WTC11 (cell line): ENCODE data around the gene ECM2. TPM values are rescaled to one million over a fixed set of nuclear protein-coding genes. Genes with fewer than 3 reads are reported as not detected.

Source experiments
- ATAC-seq: fragments of 200-7000 bp; cut with Tn5 transposase; 2 replicates; pipeline ENCODE4 v1.10.0; 2021; ENCODE audit warnings: mild to moderate bottlenecking, moderate library complexity
- CTCF ChIA-PET: fragments of 300-600 bp; sonication (Branson Sonifier 250); formaldehyde crosslinking; loops from one replicate; lab custom pipeline; 2021; ENCODE audit warnings: antibody characterized with exemption; lab: Charles Lee
- POLR2A ChIA-PET: fragments of 350-600 bp; sonication (Branson Sonifier 250); formaldehyde crosslinking; loops from one replicate; lab custom pipeline; 2021; ENCODE audit warnings: antibody characterized with exemption; lab: Charles Lee
- DNase-seq: peaks from one replicate; pipeline ENCODE4 v3.0.0; 2021; ENCODE audit warnings: low spot score
- H3K27ac Mint-ChIP-seq: 2 replicates; pipeline ENCODE4 v1.8.0; 2021; ENCODE audit warnings: mixed read lengths
- H3K27me3 Mint-ChIP-seq: 2 replicates; pipeline ENCODE4 v1.8.0; 2021; ENCODE audit warnings: low read depth, mild to moderate bottlenecking, moderate library complexity, mixed read lengths
- H3K36me3 Mint-ChIP-seq: 2 replicates; pipeline ENCODE4 v1.8.0; 2021; ENCODE audit warnings: mixed read lengths
- H3K4me1 Mint-ChIP-seq: 2 replicates; pipeline ENCODE4 v1.8.0; 2022; ENCODE audit warnings: mixed read lengths
- H3K4me3 Mint-ChIP-seq: 2 replicates; pipeline ENCODE4 v1.8.0; 2021; ENCODE audit warnings: mild to moderate bottlenecking, moderate library complexity, mixed read lengths
- H3K9me3 Mint-ChIP-seq: 2 replicates; pipeline ENCODE4 v1.8.0; 2021; ENCODE audit warnings: mixed read lengths
- OVOL2 ChIP-seq: fragments of 250-450 bp; sonication (Bioruptor Pico); IDR thresholded peaks from 2 replicates; pipeline ENCODE4 v1.9.0; 2021; ENCODE audit warnings: mild to moderate bottlenecking, borderline replicate concordance
- RORB ChIP-seq: fragments of 250-450 bp; sonication (Bioruptor Pico); IDR thresholded peaks from 2 replicates; pipeline ENCODE4 v1.9.0; 2021; ENCODE audit warnings: mild to moderate bottlenecking
- SMAD4 ChIP-seq: sonication (generic); formaldehyde crosslinking; IDR thresholded peaks from 2 replicates; pipeline ENCODE4 v1.8.0; 2022; ENCODE audit warnings: mild to moderate bottlenecking, missing genetic modification reagents
- SOX15 ChIP-seq: fragments of 250-450 bp; sonication (Bioruptor Pico); IDR thresholded peaks from 2 replicates; pipeline ENCODE4 v1.9.0; 2021; ENCODE audit warnings: mild to moderate bottlenecking
- SP1 ChIP-seq: sonication (generic); formaldehyde crosslinking; conservative IDR thresholded peaks from 2 replicates; pipeline ENCODE4 v1.8.1; 2022; ENCODE audit warnings: missing genetic modification reagents
- TP53 ChIP-seq: sonication (generic); formaldehyde crosslinking; IDR thresholded peaks from 2 replicates; pipeline ENCODE4 v1.8.1; 2023; ENCODE audit warnings: mild to moderate bottlenecking, missing genetic modification reagents
- ZNF138 ChIP-seq: sonication (generic); formaldehyde crosslinking; conservative IDR thresholded peaks from 2 replicates; pipeline ENCODE4 v1.8.1; 2022; ENCODE audit warnings: mild to moderate bottlenecking, moderate library complexity, missing genetic modification reagents
- ZNF219 ChIP-seq: sonication (generic); formaldehyde crosslinking; IDR thresholded peaks from 2 replicates; pipeline ENCODE4 v1.8.0; 2023; ENCODE audit warnings: missing genetic modification reagents, mild to moderate bottlenecking, borderline replicate concordance
- ZNF263 ChIP-seq: sonication (generic); formaldehyde crosslinking; IDR thresholded peaks from 2 replicates; pipeline ENCODE4 v1.8.1; 2022; ENCODE audit warnings: low read depth, mild to moderate bottlenecking, moderate library complexity, missing genetic modification reagents
- ZNF423 ChIP-seq: fragments of 250-450 bp; sonication (Bioruptor Pico); IDR thresholded peaks from 2 replicates; pipeline ENCODE4 v2.1.2; 2022; ENCODE audit warnings: mild to moderate bottlenecking, moderate library complexity
- ZNF671 ChIP-seq: fragments of 250-450 bp; sonication (Bioruptor Pico); IDR thresholded peaks from 2 replicates; pipeline ENCODE4 v1.8.0; 2021; ENCODE audit warnings: mild to moderate bottlenecking
- total RNA-seq: library from RNA; stranded (reverse); gene quantifications from 3 replicates; pipeline ENCODE4 v1.2.3, GENCODE V29; 2021
- TF ChIP-seq, protein P1 (sequence below): sonication (generic); formaldehyde crosslinking; IDR thresholded peaks from 2 replicates; pipeline ENCODE4 v1.8.0; 2022; ENCODE audit warnings: missing genetic modification reagents
- TF ChIP-seq, protein P2 (sequence below): fragments of 250-450 bp; sonication (Bioruptor Pico); IDR thresholded peaks from 2 replicates; pipeline ENCODE4 v1.8.0; 2021; ENCODE audit warnings: mild to moderate bottlenecking
- TF ChIP-seq, protein P3 (sequence below): sonication (generic); formaldehyde crosslinking; IDR thresholded peaks from 2 replicates; pipeline ENCODE4 v1.8.1; 2022; ENCODE audit warnings: low read depth, missing genetic modification reagents, borderline replicate concordance
- TF ChIP-seq, protein P4 (sequence below): sonication (generic); formaldehyde crosslinking; IDR thresholded peaks from 2 replicates; pipeline ENCODE4 v1.8.1; 2023; ENCODE audit warnings: mild to moderate bottlenecking, missing genetic modification reagents
- TF ChIP-seq, protein P5 (sequence below): sonication (generic); formaldehyde crosslinking; conservative IDR thresholded peaks from 2 replicates; pipeline ENCODE4 v1.8.1; 2023; ENCODE audit warnings: mild to moderate bottlenecking, low read depth, missing genetic modification reagents, moderate library complexity
- TF ChIP-seq, protein P6 (sequence below): sonication (generic); formaldehyde crosslinking; IDR thresholded peaks from 2 replicates; pipeline ENCODE4 v1.8.1; 2023; ENCODE audit warnings: mild to moderate bottlenecking, missing genetic modification reagents, moderate library complexity
- TF ChIP-seq, protein P7 (sequence below): sonication (generic); formaldehyde crosslinking; IDR thresholded peaks from 2 replicates; pipeline ENCODE4 v1.8.0; 2023; ENCODE audit warnings: missing genetic modification reagents, mild to moderate bottlenecking, borderline replicate concordance

ECM2 gene
- total RNA-seq, 1 experiment from 2014 or later = not detected

DNA sequence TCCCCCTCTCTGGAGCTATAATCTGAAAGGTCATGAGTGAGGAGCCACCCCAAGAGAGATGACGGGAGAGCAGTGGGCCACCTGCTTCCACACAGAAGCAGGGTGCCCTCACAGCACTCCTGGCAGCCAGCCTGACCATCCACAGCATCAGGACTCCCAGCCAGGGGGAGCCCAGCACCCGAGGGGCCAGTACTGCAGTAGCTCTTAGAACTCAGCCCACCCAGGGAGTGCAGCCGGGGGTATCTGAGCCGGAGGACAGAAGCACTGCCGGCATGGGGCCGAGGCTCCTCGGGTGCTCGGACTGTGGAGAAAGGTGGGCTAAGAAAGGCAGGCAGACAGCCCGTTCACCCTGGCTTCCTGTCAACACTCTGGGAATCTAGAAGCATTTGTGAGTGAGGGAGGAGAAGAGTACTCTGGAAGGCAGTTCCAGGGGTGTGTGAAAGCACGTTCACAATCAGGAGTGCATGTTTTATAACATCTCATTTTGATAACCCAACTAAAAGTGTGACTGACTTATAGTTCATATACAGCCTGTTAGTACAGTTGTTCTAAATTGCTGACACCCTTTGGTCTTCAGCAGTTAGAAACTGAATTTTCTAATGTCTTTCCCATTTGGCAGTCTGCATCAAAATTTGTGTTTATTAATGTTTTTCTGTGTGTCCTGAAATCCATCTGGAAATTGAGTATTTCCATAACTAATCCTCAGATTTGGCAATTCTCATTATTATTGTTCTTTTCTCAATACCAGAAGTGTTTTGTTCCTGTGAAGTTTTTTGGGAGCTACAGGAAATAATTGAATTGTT, 27.6 kb downstream of the ECM2 start:
- POLR2A ChIA-PET = no interaction called here
- TF ChIP-seq ZNF263 (CRISPR knock-in tag) (no peak), RORB (CRISPR knock-in tag) (no peak), ZNF219 (CRISPR knock-in tag) (no peak), OVOL2 (no peak), ZNF423 (CRISPR knock-in tag) (peak; percentile 37; the same call in 1 of the 2 replicates)
- TF ChIP-seq, protein P1, sequence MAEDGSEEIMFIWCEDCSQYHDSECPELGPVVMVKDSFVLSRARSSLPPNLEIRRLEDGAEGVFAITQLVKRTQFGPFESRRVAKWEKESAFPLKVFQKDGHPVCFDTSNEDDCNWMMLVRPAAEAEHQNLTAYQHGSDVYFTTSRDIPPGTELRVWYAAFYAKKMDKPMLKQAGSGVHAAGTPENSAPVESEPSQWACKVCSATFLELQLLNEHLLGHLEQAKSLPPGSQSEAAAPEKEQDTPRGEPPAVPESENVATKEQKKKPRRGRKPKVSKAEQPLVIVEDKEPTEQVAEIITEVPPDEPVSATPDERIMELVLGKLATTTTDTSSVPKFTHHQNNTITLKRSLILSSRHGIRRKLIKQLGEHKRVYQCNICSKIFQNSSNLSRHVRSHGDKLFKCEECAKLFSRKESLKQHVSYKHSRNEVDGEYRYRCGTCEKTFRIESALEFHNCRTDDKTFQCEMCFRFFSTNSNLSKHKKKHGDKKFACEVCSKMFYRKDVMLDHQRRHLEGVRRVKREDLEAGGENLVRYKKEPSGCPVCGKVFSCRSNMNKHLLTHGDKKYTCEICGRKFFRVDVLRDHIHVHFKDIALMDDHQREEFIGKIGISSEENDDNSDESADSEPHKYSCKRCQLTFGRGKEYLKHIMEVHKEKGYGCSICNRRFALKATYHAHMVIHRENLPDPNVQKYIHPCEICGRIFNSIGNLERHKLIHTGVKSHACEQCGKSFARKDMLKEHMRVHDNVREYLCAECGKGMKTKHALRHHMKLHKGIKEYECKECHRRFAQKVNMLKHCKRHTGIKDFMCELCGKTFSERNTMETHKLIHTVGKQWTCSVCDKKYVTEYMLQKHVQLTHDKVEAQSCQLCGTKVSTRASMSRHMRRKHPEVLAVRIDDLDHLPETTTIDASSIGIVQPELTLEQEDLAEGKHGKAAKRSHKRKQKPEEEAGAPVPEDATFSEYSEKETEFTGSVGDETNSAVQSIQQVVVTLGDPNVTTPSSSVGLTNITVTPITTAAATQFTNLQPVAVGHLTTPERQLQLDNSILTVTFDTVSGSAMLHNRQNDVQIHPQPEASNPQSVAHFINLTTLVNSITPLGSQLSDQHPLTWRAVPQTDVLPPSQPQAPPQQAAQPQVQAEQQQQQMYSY (CRISPR knock-in tag) = no peak
- TF ChIP-seq, protein P2, sequence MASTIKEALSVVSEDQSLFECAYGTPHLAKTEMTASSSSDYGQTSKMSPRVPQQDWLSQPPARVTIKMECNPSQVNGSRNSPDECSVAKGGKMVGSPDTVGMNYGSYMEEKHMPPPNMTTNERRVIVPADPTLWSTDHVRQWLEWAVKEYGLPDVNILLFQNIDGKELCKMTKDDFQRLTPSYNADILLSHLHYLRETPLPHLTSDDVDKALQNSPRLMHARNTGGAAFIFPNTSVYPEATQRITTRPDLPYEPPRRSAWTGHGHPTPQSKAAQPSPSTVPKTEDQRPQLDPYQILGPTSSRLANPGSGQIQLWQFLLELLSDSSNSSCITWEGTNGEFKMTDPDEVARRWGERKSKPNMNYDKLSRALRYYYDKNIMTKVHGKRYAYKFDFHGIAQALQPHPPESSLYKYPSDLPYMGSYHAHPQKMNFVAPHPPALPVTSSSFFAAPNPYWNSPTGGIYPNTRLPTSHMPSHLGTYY (CRISPR knock-in tag) = no peak
- no peak for ATAC-seq

DNA sequence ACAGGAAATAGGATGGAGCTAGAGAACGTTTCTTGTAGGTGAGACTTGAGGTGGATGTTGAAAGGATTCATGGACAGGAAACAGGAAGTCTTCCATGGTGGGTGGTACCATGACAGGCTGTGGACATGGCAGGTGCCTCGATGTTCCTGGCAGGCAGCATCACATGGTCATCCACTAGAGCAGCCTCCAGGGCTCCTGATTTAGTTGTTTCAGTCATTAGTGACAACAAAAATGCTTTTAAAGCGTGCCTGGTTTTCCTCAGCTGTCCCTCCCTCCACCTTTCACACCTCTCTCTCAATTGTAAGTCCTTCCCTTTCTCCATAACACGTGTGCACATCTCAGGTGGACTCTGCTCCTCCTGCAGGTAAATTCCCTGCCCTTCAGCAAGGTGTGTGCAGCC, 28.3 kb downstream of the ECM2 start:
- ATAC-seq (no peak), DNase-seq (no peak)
- Mint-ChIP-seq H3K4me3 (no peak overlapping the region), H3K27ac (no peak overlapping the region; the same call in 1 of the 2 replicates), H3K4me1 (peaks cover 14% of the 10 kb centered on the region), H3K36me3 (no peaks in the 10 kb centered on the region), H3K27me3 (no peaks in the 10 kb centered on the region), H3K9me3 (no peaks in the 10 kb centered on the region)
- CTCF ChIA-PET = interaction anchor here (0.9 kb wide), 1 partner anchor 38 kb away, joined by 3 read pairs; no protein-coding TSS in a partner anchor
- POLR2A ChIA-PET = no interaction called here
- TF ChIP-seq, protein P3, sequence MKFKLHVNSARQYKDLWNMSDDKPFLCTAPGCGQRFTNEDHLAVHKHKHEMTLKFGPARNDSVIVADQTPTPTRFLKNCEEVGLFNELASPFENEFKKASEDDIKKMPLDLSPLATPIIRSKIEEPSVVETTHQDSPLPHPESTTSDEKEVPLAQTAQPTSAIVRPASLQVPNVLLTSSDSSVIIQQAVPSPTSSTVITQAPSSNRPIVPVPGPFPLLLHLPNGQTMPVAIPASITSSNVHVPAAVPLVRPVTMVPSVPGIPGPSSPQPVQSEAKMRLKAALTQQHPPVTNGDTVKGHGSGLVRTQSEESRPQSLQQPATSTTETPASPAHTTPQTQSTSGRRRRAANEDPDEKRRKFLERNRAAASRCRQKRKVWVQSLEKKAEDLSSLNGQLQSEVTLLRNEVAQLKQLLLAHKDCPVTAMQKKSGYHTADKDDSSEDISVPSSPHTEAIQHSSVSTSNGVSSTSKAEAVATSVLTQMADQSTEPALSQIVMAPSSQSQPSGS (CRISPR knock-in tag) = no peak
- TF ChIP-seq SOX15 (no peak), SMAD4 (CRISPR knock-in tag) (no peak), ZNF671 (CRISPR knock-in tag) (no peak), SP1 (CRISPR knock-in tag) (no peak), ZNF138 (CRISPR knock-in tag) (no peak), TP53 (CRISPR knock-in tag) (no peak)
- TF ChIP-seq, protein P4, sequence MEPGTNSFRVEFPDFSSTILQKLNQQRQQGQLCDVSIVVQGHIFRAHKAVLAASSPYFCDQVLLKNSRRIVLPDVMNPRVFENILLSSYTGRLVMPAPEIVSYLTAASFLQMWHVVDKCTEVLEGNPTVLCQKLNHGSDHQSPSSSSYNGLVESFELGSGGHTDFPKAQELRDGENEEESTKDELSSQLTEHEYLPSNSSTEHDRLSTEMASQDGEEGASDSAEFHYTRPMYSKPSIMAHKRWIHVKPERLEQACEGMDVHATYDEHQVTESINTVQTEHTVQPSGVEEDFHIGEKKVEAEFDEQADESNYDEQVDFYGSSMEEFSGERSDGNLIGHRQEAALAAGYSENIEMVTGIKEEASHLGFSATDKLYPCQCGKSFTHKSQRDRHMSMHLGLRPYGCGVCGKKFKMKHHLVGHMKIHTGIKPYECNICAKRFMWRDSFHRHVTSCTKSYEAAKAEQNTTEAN = no peak
- TF ChIP-seq, protein P5, sequence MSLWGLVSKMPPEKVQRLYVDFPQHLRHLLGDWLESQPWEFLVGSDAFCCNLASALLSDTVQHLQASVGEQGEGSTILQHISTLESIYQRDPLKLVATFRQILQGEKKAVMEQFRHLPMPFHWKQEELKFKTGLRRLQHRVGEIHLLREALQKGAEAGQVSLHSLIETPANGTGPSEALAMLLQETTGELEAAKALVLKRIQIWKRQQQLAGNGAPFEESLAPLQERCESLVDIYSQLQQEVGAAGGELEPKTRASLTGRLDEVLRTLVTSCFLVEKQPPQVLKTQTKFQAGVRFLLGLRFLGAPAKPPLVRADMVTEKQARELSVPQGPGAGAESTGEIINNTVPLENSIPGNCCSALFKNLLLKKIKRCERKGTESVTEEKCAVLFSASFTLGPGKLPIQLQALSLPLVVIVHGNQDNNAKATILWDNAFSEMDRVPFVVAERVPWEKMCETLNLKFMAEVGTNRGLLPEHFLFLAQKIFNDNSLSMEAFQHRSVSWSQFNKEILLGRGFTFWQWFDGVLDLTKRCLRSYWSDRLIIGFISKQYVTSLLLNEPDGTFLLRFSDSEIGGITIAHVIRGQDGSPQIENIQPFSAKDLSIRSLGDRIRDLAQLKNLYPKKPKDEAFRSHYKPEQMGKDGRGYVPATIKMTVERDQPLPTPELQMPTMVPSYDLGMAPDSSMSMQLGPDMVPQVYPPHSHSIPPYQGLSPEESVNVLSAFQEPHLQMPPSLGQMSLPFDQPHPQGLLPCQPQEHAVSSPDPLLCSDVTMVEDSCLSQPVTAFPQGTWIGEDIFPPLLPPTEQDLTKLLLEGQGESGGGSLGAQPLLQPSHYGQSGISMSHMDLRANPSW (CRISPR knock-in tag) = no peak
- TF ChIP-seq, protein P6, sequence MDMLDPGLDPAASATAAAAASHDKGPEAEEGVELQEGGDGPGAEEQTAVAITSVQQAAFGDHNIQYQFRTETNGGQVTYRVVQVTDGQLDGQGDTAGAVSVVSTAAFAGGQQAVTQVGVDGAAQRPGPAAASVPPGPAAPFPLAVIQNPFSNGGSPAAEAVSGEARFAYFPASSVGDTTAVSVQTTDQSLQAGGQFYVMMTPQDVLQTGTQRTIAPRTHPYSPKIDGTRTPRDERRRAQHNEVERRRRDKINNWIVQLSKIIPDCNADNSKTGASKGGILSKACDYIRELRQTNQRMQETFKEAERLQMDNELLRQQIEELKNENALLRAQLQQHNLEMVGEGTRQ (CRISPR knock-in tag) = no peak
- TF ChIP-seq, protein P7, sequence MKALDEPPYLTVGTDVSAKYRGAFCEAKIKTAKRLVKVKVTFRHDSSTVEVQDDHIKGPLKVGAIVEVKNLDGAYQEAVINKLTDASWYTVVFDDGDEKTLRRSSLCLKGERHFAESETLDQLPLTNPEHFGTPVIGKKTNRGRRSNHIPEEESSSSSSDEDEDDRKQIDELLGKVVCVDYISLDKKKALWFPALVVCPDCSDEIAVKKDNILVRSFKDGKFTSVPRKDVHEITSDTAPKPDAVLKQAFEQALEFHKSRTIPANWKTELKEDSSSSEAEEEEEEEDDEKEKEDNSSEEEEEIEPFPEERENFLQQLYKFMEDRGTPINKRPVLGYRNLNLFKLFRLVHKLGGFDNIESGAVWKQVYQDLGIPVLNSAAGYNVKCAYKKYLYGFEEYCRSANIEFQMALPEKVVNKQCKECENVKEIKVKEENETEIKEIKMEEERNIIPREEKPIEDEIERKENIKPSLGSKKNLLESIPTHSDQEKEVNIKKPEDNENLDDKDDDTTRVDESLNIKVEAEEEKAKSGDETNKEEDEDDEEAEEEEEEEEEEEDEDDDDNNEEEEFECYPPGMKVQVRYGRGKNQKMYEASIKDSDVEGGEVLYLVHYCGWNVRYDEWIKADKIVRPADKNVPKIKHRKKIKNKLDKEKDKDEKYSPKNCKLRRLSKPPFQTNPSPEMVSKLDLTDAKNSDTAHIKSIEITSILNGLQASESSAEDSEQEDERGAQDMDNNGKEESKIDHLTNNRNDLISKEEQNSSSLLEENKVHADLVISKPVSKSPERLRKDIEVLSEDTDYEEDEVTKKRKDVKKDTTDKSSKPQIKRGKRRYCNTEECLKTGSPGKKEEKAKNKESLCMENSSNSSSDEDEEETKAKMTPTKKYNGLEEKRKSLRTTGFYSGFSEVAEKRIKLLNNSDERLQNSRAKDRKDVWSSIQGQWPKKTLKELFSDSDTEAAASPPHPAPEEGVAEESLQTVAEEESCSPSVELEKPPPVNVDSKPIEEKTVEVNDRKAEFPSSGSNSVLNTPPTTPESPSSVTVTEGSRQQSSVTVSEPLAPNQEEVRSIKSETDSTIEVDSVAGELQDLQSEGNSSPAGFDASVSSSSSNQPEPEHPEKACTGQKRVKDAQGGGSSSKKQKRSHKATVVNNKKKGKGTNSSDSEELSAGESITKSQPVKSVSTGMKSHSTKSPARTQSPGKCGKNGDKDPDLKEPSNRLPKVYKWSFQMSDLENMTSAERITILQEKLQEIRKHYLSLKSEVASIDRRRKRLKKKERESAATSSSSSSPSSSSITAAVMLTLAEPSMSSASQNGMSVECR (CRISPR knock-in tag) = no peak

More for the DNA sequence above, 27.6 kb downstream of the ECM2 start:
- no peaks in the 10 kb centered on the region for H3K9me3 Mint-ChIP-seq
- H3K4me3 Mint-ChIP-seq = no peak overlapping the region
- CTCF ChIA-PET = interaction anchor here (0.9 kb wide), 1 partner anchor 37 kb away, joined by 3 read pairs; no protein-coding TSS in a partner anchor
- peak overlapping the region; percentile 12; the same call in 1 of the 2 replicates for H3K27ac Mint-ChIP-seq
- H3K27me3 Mint-ChIP-seq = no peaks in the 10 kb centered on the region
- H3K36me3 Mint-ChIP-seq = no peaks in the 10 kb centered on the region
- peaks cover 14% of the 10 kb centered on the region for H3K4me1 Mint-ChIP-seq
- no peak for DNase-seq
